NCI-H460 (cell line): ENCODE results near the gene RASGRP2. TPM values are rescaled to one million over a fixed set of nuclear protein-coding genes. Genes with fewer than 3 reads are reported as not detected.
"Not testable (repeated sequence)": the region's sequence is repeated elsewhere in the genome, so short reads cannot be mapped to it uniquely, and the experiment has no call there.

Experiments used
- DNase-seq: peaks from one replicate; pipeline ENCODE4 v3.0.0-alpha.2; 2016; ENCODE audit warnings: low read depth; ENCODE audit errors: extremely low read depth
- total RNA-seq: library from RNA; depleted of rRNA; stranded (reverse); fragments of >200 nt; shearing (Covaris generic); gene quantifications from 2 replicates; pipeline ENCODE4 v1.2.3, GENCODE V29; 2014

Gene RASGRP2
- total RNA-seq, 1 experiment from 2014 or later, result not detected

- DNase-seq, result no peak
These were observed 33.4 kb downstream of the RASGRP2 start for GRCh38 chr11:64710418-64711137.

- DNase-seq, result no peak
These were observed 38.4 kb downstream of the RASGRP2 start for GRCh38 chr11:64705501-64705900.

- DNase-seq, result no peak
These were observed 40.9 kb downstream of the RASGRP2 start for GRCh38 chr11:64703048-64703447.

GRCh38 chr11:64701956-64702355 lies 42.0 kb downstream of the RASGRP2 start:
- not testable (repeated sequence) for DNase-seq

GRCh38 chr11:64698427-64698826 lies 45.5 kb downstream of the RASGRP2 start:
- DNase-seq, result no peak

- DNase-seq, result no peak
These were observed 46.1 kb downstream of the RASGRP2 start for GRCh38 chr11:64697663-64698375.

- no peak for DNase-seq
These were observed 47.9 kb downstream of the RASGRP2 start for GRCh38 chr11:64696045-64696444.

- no peak for DNase-seq
These were observed 48.4 kb downstream of the RASGRP2 start for GRCh38 chr11:64695548-64695947.

- DNase-seq, result no peak
These were observed 49.0 kb downstream of the RASGRP2 start for GRCh38 chr11:64694821-64695365.

GRCh38 chr11:64694026-64694755 lies 49.8 kb downstream of the RASGRP2 start:
- no peak for DNase-seq

GRCh38 chr11:64692764-64693331 lies 51.1 kb downstream of the RASGRP2 start:
- no peak for DNase-seq

GRCh38 chr11:64691543-64691942 lies 52.4 kb downstream of the RASGRP2 start:
- no peak for DNase-seq

GRCh38 chr11:64690235-64690634 lies 53.7 kb downstream of the RASGRP2 start:
- DNase-seq, result no peak

- peak; percentile 68 for DNase-seq
These were observed 55.4 kb downstream of the RASGRP2 start for GRCh38 chr11:64688534-64688982.

- no peak for DNase-seq
These were observed 56.1 kb downstream of the RASGRP2 start for GRCh38 chr11:64687643-64688533.

GRCh38 chr11:64687204-64687603 lies 56.7 kb downstream of the RASGRP2 start:
- no peak for DNase-seq

GRCh38 chr11:64686466-64687170 lies 57.3 kb downstream of the RASGRP2 start:
- DNase-seq, result no peak

GRCh38 chr11:64685536-64685935 lies 58.4 kb downstream of the RASGRP2 start:
- no peak for DNase-seq

GRCh38 chr11:64684357-64684756 lies 59.6 kb downstream of the RASGRP2 start:
- no peak for DNase-seq
